Measurements from ENCODE around the gene RTP4.

DNA sequence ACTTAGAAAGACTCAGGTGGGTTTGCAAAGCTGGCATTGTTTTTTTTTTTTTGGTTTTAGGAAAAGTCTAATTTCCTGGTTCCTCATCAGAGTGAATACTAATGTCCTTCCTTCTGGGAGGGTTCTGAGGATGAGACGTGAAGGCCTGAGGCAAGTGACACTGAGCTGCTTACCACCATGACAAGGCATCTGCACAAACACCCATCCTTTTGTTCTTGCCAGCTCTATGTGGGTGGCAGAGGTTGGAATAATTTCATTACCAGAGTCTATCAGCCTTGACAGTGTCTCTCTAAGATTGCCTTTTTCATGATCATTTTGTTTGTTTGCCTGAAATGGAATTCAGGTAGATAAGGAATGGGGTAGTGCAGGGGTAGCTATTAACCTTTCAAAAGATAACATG lies 17.1 kb downstream of the RTP4 start:
- TF ChIP-seq, protein P1, sequence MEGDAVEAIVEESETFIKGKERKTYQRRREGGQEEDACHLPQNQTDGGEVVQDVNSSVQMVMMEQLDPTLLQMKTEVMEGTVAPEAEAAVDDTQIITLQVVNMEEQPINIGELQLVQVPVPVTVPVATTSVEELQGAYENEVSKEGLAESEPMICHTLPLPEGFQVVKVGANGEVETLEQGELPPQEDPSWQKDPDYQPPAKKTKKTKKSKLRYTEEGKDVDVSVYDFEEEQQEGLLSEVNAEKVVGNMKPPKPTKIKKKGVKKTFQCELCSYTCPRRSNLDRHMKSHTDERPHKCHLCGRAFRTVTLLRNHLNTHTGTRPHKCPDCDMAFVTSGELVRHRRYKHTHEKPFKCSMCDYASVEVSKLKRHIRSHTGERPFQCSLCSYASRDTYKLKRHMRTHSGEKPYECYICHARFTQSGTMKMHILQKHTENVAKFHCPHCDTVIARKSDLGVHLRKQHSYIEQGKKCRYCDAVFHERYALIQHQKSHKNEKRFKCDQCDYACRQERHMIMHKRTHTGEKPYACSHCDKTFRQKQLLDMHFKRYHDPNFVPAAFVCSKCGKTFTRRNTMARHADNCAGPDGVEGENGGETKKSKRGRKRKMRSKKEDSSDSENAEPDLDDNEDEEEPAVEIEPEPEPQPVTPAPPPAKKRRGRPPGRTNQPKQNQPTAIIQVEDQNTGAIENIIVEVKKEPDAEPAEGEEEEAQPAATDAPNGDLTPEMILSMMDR (IDR thresholded peaks at IDR 0.05), result no peak
- no peak for TF ChIP-seq ZFX (IDR thresholded peaks at IDR 0.05; ENCODE audit: borderline replicate concordance)
